A375 (cell line): Measurements from ENCODE around the gene THNSL1. TPM values are rescaled to one million over a fixed set of nuclear protein-coding genes. Genes with fewer than 3 reads are reported as not detected.

Source experiments
- total RNA-seq: library from RNA; depleted of rRNA; stranded (reverse); fragments of >200 nt; shearing (Covaris generic); gene quantifications from 2 replicates; pipeline ENCODE4 v1.2.3, GENCODE V29; 2014; rRNA removed

Gene THNSL1, protein sequence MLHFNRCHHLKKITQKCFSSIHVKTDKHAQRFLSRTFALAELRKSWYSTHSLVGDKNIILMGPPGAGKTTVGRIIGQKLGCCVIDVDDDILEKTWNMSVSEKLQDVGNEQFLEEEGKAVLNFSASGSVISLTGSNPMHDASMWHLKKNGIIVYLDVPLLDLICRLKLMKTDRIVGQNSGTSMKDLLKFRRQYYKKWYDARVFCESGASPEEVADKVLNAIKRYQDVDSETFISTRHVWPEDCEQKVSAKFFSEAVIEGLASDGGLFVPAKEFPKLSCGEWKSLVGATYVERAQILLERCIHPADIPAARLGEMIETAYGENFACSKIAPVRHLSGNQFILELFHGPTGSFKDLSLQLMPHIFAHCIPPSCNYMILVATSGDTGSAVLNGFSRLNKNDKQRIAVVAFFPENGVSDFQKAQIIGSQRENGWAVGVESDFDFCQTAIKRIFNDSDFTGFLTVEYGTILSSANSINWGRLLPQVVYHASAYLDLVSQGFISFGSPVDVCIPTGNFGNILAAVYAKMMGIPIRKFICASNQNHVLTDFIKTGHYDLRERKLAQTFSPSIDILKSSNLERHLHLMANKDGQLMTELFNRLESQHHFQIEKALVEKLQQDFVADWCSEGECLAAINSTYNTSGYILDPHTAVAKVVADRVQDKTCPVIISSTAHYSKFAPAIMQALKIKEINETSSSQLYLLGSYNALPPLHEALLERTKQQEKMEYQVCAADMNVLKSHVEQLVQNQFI
- 2.5 and 2.7 TPM in 2 replicates for total RNA-seq

DNA sequence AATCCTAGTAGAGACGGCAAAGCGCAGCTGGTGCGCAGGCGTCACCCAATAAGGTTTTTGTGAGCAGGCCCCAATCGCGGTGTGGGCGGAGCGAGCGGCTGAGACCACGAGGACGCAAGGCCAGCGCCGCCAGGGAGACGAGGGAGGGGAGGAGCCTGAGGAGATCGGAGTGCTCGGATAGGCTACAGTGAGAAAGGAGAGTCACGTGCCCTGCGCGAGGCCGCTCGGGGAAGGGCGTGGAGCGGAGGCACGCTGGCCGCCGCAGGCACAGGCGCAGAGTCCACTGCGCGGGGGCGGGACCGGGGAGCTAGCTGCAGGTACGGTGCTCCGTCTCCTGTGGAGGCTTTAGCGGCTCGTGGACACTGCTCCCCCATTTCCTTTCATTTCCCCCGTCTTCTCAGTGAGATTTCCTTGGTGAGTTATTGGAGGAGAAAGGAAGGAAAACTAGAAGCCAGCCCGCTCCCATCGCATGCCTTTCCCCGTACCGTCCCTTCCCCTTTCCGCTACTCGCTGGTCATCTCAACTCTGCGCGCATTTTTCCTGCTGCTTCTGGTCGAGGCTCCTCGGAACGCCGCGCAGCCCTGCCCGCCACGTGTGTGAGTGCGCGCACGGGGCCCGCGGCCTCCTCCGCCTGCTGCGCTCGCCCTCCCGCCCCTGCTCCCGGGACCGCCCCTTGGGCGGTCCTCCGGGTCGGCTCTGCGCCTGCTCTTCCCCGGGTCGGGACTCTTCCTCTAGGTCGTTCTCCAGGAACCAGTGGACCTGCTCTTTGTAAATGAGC is at the start of gene THNSL1:
TSS of gene THNSL1 (plus strand) at position 237 of the 778 bp plus-strand sequence. CDS start 6,612 bp downstream, outside the sequence.

DNA sequence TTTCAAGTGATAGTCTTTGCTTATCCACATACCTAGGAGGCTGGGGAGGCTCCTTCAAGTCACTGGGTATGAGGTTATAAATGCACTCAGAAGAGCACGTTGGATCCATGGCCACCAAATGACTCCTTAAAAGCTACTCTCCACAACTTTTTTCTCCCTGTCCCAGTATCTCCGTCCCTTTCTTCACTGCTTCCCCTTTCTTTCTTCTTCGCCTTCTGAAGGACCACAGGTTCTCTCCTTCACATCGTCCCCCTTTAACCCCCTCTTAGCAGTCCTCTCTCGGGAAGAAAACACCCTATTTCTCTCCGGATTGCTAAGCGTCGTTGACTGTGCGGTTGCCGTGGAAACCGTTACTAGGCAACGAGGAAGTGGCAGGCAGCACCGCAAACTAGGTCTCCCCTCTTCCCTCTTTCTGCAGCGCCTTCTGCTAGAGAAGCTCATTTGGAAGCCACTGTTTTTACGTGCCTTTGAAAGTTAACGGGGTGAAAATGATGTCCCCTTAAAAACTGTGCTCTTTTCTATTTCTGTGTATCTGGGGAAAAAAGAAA is 510 bp upstream of the THNSL1 start, which contains the start of gene ENKUR:
TSS of gene ENKUR (minus strand) at position 331 of the 548 bp plus-strand sequence. CDS start at position 109, 222 bp downstream.

Other genes with a start within 250 kb of the THNSL1 start
- gene PRTFDC1, start 64.0 kb upstream of the THNSL1 start, total RNA-seq = not detected in 2 replicates
- 0.15 and 0.45 TPM in 2 replicates for gene ENKUR, start 454 bp upstream of the THNSL1 start, total RNA-seq
- gene GPR158, start 158.4 kb downstream of the THNSL1 start, total RNA-seq = 5.5 and 6.1 TPM in 2 replicates